ENCODE results near the gene HDAC2.

Gene HDAC2

GRCh38 chr6:113909224-113909856 lies 61.6 kb downstream of the HDAC2 start:
- TF ChIP-seq, protein P1, sequence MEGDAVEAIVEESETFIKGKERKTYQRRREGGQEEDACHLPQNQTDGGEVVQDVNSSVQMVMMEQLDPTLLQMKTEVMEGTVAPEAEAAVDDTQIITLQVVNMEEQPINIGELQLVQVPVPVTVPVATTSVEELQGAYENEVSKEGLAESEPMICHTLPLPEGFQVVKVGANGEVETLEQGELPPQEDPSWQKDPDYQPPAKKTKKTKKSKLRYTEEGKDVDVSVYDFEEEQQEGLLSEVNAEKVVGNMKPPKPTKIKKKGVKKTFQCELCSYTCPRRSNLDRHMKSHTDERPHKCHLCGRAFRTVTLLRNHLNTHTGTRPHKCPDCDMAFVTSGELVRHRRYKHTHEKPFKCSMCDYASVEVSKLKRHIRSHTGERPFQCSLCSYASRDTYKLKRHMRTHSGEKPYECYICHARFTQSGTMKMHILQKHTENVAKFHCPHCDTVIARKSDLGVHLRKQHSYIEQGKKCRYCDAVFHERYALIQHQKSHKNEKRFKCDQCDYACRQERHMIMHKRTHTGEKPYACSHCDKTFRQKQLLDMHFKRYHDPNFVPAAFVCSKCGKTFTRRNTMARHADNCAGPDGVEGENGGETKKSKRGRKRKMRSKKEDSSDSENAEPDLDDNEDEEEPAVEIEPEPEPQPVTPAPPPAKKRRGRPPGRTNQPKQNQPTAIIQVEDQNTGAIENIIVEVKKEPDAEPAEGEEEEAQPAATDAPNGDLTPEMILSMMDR (conservative IDR thresholded peaks at IDR 0.05; ENCODE audit: low read depth, low read length) = peak; percentile 50
- DNase-seq (ENCODE audit: low read depth) = no peak
- no peak overlapping the region for H3K4me3 ChIP-seq (ENCODE audit: low read length)

DNA sequence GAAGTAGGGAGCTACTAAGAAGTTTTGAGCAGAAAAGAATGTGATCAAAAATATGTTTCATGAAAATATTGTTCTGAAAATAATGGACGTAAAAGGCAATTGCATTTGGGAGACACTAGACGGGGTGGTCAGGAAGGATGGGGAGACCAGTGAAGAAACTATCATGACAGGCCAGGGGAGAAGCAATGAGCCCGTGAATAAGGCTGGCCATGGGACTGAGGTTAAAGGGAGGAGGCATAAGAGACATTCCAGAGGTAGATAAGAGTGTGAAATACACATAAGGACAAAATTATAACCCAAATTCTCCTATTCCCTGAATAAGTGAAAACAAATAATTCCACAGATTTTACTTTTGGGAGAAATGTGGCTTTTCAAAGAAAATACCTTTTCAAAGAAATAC lies 62.1 kb downstream of the HDAC2 start:
- no peak overlapping the region for H3K4me3 ChIP-seq (ENCODE audit: low read length)
- TF ChIP-seq, protein P1 (conservative IDR thresholded peaks at IDR 0.05; ENCODE audit: low read depth, low read length) = no peak
- DNase-seq (ENCODE audit: low read depth) = no peak

- DNase-seq (ENCODE audit: low read depth) = no peak
- no peak overlapping the region for H3K4me3 ChIP-seq (ENCODE audit: low read length)
- TF ChIP-seq, protein P1 (conservative IDR thresholded peaks at IDR 0.05; ENCODE audit: low read depth, low read length) = no peak
These were observed 63.7 kb downstream of the HDAC2 start for GRCh38 chr6:113907102-113907815.

DNA sequence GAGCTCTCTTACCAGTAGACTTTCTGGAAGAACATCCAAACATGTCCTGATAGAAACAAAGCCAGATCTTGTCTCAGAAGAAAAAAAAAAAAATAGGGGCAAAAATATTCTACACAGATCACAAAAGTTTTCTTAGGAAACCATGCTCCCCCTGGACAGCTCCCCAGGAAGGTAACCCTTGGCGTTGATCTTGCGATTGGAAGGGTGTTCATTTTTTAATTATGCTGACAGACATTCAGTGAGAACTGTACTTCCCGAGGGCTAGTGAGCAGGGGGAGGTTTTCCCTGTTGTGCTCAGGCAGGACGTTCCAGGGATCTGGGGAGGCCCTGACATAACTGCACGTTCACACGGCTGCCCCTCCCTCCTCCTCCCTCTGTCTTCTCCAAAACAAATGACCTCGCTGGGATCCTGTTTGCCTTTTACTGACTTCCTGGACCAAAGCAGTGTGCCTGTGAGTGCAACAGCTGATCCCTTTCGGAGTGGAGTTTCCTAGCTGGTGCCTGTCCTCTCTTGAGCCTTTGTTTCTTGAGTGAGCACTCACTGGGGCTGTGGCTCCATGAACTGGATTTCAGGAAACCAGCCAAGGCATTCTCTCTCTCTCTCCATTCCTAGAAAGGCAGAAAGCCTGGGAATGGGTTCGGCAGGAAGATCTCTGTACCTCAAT lies 67.2 kb downstream of the HDAC2 start:
- no peak for DNase-seq (ENCODE audit: low read depth)
- no peak overlapping the region for H3K4me3 ChIP-seq (ENCODE audit: low read length)
- TF ChIP-seq, protein P1 (conservative IDR thresholded peaks at IDR 0.05; ENCODE audit: low read depth, low read length) = no peak

GRCh38 chr6:113901482-113901881 lies 69.5 kb downstream of the HDAC2 start:
- no peak overlapping the region for H3K4me3 ChIP-seq (ENCODE audit: low read length)
- TF ChIP-seq, protein P1 (conservative IDR thresholded peaks at IDR 0.05; ENCODE audit: low read depth, low read length) = no peak
- no peak for DNase-seq (ENCODE audit: low read depth)

GRCh38 chr6:113894712-113895674 lies 76.0 kb downstream of the HDAC2 start:
- no peak for DNase-seq (ENCODE audit: low read depth)
- TF ChIP-seq, protein P1 (conservative IDR thresholded peaks at IDR 0.05; ENCODE audit: low read depth, low read length) = no peak
- H3K4me3 ChIP-seq (ENCODE audit: low read length) = no peak overlapping the region
